GM19193 (cell line): ENCODE measurements around the gene S100PBP.

ENCODE experiments used
- POLR2A ChIP-seq: IDR thresholded peaks from 4 replicates; pipeline ENCODE4 v1.6.1; 2011; ENCODE audit not compliant: insufficient read depth, insufficient read length; ENCODE audit errors: extremely low read depth

The S100PBP gene

DNA sequence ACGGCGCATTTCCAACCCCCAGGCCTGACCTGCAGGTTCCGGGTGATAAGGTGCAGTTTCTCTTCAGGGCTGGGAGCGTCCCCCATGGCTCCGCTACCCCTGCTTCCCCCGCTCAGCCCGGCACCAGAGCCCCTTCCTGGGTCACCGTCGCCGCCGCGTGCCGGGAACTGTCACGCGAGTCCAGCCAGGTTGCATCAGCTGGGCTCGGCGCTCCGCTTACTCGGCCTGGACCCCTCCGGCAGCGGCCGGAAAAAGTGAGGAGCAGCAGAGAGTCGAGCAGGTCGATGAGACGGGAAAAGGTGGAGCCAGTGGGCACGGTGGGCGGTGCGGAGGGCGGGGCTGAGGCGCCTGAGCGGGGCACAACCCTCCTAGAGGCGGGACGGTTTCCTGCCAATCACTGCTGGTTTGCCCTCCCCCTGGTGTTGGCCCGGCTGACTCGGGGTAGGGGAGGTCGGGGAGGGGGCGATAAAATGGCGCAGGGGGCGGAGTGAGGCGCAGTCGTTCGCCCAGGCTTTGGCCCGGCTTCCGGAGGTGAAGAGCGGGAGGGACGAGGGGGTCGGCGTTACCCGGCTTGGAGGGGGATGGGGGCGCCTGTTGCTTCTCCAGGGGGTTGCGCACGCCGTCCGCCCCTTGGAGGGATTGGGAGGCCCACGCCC is at the start of gene S100PBP, which contains the start of gene YARS1:
Gene S100PBP, plus strand, starts transcription at position 495 of the 656 bp plus-strand sequence. CDS start 8,447 bp downstream, outside the sequence.
Gene YARS1, minus strand, starts transcription at position 200 of the 656 bp plus-strand sequence. Its CDS starts 114 bp downstream, at position 86.
- peak; percentile 74 for TF ChIP-seq POLR2A

DNA sequence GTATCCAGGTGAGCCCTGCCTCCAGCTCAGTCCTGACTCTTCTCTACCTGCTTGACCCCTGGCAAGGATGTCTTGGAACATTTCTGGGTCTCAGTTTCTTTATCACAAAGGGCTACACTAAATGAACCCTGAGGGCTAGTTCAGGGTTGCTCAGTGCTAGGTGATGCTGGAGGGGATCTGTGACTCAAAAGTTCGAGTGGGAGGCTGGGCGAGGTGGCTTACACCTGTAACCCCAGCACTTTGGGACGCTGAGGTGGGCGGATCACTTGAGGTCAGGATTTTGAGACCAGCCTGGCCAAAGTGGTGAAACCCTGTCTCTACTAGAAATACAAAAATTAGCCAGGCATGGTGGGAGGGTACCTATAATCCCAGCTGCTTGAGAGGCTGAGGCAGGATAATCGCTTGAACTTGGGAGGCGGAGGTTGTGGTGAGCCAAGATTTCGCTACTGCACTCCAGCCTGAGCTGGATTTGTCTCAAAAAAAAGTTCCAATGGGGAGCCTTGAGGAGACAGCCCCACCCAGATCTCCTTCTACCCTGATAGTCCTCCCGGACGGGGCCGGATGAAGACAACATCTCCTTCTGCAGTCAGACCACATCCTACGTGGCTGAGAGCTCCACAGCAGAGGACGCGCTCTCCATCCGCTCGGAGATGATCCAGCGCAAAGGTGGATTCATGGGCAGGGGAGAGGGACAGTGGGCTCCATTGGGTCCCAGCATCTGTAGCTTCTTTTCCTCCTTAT is 49.2 kb upstream of the S100PBP start:
- no peak for TF ChIP-seq POLR2A

DNA sequence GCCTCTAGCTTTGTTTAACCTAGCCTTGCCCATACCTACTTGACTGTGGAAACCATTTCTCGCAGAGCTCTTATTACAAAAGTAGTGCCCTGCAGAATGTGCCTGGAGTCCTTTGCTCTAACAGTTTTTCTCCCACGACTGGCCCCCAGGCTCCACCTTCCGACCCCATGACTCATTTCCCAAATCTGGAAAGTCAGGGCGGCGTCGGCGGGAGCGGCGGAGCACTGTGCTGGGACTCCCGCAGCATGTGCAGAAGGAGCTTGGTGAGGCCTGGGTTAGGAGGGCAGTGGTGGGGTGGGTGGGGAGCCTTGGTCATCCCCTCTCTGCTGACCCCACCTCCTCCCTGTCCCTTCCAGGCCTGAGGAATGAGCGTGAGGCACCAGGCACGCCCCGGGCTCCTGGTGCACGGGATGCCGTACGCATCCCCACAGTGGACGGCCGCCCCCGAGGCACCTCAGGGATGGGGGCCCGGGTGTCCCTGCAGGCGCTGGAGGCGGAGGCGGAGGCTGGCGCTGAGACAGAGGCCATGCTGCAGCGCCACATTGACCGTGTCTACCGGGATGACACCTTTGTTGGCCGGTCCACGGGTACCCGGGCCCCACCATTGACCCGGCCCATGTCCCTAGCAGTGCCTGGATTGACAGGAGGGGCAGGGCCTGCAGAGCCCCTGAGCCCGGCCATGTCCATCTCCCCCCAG is 47.8 kb upstream of the S100PBP start:
- TF ChIP-seq POLR2A: no peak

DNA sequence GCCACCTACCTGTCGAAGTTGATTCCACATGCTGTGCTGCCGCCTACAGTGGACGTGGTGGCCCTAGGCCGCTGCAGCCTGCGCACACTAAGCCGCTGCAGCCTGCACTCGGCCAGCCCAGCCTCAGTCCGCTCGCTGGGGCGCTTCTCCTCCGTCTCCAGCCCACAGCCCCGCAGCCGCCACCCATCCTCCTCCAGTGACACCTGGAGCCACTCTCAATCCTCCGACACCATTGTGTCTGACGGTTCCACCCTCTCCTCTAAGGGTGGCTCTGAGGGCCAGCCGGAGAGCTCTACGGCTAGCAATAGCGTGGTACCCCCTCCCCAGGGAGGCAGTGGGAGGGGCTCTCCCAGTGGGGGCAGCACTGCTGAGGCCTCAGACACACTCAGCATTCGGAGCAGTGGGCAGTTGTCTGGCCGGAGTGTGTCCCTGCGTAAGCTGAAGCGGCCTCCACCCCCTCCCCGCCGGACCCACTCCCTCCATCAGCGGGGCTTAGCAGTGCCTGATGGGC is 47.2 kb upstream of the S100PBP start:
- TF ChIP-seq POLR2A: no peak

DNA sequence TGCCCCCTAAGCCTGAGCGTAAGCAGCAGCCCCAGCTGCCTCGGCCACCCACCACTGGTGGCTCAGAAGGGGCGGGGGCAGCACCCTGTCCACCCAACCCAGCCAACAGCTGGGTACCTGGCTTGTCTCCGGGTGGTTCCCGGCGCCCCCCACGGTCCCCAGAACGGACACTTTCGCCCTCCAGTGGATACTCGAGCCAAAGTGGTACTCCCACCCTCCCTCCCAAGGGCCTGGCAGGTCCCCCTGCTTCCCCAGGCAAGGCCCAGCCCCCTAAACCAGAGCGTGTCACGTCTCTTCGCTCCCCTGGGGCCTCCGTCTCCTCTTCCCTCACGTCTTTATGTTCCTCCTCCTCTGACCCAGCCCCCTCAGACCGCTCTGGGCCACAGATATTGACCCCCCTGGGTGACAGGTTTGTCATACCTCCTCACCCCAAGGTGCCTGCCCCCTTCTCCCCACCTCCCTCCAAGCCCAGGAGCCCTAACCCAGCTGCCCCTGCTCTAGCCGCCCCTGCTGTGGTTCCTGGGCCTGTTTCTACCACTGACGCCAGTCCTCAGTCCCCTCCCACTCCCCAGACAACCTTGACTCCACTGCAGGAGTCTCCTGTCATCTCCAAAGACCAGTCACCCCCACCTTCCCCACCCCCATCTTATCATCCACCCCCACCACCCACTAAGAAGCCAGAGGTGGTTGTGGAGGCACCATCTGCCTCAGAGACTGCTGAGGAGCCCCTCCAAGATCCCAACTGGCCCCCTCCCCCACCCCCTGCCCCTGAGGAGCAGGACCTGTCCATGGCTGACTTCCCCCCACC is 46.5 kb upstream of the S100PBP start:
- no peak for TF ChIP-seq POLR2A

DNA sequence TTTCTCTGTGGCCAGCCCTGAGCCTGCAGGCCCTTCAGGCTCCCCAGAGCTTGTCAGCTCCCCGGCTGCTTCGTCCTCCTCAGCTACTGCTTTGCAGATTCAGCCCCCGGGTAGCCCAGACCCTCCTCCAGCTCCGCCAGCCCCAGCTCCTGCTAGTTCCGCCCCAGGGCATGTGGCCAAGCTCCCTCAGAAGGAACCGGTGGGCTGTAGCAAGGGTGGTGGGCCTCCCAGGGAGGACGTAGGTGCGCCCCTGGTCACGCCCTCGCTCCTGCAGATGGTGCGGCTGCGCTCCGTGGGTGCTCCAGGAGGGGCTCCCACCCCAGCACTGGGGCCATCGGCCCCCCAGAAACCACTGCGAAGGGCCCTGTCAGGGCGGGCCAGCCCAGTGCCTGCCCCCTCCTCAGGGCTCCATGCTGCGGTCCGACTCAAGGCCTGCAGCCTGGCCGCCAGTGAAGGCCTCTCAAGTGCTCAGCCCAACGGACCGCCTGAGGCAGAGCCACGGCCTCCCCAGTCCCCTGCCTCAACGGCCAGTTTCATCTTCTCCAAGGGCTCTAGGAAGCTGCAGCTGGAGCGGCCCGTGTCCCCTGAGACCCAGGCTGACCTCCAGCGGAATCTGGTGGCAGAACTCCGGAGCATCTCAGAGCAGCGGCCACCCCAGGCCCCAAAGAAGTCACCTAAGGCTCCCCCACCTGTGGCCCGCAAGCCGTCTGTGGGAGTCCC is 45.7 kb upstream of the S100PBP start:
- no peak for TF ChIP-seq POLR2A

DNA sequence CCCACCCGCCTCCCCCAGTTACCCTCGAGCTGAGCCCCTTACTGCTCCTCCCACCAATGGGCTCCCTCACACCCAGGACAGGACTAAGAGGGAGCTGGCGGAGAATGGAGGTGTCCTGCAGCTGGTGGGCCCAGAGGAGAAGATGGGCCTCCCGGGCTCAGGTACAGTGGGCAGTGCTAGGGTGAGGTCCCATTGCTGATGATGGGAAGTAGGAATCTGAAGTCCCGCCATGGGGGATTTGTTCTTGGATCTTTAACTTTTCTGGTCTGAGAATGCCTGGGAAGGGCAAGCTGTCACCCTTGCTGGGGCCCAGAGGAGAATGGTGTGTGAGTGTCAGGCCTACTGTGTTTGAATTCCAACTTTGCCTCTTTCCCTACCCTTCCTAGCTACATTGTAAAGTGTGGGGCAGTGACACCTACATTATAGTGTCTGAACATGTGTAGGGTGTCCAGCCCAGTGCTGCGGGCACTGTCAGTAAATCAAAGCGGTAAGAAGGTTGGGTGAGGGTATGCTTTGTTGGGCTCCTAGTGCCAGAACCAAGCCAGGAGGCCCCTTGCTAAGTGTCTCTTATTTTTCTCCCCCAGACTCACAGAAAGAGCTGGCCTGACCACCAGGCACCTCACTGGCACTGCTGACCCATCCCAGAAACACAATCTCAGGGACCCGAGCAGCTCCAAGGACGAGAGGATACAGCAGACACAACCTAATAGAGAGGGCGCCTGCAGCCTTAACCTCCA is 45.0 kb upstream of the S100PBP start:
- peak; percentile 21 for TF ChIP-seq POLR2A

DNA sequence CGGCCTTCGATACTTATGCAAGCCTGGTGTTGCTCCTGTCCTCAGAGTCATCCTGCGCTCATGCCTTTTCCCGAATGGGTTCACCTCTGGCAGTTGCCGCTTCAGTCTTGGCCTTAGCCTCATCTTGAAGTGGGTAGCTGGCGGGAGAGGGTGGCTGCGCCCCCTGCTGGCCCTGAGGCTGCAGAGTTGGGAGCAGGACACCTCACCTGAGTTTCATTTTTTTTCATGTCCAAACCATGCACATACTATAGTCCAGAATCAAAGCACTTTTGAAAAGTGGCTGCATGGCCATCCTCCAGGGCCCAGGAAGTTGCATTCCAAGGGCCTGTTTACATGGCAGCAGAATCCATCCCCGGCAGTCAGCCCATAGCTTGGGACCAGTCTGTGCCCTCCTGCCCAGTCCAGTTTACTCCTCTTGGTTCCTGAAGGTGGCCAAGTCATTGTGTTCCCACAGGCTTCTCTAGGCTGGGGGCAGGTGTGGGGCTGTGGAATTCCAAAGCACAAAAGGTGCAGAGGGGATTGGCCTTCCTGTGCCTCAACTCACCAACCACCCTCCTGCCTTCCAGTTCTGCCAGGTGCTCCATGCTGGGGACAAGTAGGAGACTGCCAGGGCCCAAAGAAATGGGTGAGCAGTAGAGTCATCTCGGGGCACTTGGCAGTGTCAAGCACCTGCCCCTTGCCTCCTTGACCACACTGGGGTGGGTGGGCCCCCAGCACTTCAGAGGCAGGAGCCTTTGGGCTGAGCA is 44.3 kb upstream of the S100PBP start:
- peak; percentile 10 for TF ChIP-seq POLR2A

DNA sequence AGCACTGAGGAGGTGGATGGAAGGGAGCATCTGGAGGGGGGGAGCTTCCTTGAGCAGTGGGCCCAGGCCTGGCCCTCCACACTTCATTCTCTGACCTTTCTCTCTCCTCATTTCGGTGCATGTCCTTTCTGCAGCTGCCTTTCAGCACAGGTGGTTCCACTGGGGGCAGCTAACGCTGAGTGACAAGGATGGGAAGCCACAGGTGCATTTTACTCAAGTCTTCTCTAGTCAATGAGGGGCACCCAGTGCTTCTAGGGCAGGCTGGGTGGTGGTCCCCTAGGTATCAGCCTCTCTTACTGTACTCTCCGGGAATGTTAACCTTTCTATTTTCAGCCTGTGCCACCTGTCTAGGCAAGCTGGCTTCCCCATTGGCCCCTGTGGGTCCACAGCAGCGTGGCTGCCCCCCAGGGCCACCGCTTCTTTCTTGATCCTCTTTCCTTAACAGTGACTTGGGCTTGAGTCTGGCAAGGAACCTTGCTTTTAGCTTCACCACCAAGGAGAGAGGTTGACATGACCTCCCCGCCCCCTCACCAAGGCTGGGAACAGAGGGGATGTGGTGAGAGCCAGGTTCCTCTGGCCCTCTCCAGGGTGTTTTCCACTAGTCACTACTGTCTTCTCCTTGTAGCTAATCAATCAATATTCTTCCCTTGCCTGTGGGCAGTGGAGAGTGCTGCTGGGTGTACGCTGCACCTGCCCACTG is 43.5 kb upstream of the S100PBP start:
- TF ChIP-seq POLR2A: no peak

DNA sequence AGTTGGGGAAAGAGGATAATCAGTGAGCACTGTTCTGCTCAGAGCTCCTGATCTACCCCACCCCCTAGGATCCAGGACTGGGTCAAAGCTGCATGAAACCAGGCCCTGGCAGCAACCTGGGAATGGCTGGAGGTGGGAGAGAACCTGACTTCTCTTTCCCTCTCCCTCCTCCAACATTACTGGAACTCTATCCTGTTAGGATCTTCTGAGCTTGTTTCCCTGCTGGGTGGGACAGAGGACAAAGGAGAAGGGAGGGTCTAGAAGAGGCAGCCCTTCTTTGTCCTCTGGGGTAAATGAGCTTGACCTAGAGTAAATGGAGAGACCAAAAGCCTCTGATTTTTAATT is 43.0 kb upstream of the S100PBP start:
- TF ChIP-seq POLR2A: no peak

DNA sequence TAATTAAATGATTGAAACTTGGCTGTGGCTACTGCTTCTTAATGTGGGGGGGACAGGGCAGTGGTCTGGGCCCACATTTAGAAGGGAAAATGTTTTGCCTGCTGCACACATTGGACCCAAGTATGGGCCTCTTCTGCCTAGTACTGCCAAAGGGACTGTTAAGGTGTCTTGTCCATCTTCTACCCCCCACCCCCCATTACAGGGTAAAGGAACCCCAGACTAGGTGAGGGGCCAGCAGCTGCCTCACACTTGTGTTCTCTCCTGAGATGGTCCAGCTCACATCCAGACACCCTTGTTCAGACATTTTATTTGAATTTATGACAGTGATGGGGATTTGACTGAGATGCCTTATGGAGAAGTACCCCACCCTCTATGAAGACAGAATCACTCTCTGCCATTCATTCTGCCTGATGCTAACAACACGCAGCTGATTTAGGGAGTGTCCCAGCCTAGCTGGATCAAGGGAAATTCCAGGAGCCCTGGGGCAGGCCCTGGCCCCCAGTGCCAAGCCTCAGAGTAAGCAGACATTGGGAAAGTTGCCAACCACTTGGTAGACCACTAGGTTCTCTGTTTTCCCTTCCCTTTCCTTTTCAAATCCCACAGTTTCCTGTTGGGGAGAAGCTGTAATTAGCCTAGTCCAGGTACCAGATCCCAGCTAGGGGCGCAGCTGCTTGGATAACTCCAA is 42.4 kb upstream of the S100PBP start:
- TF ChIP-seq POLR2A: no peak
